HepG2 (cell line): ENCODE measurements around the gene TBC1D5.

Experiments
- ELF4 ChIP-seq: sonication (generic); formaldehyde crosslinking; IDR thresholded peaks from 2 replicates; pipeline ENCODE4 v1.5.0; 2020; ENCODE audit warnings: missing genetic modification reagents, mild to moderate bottlenecking, moderate library complexity, borderline replicate concordance
- ERF ChIP-seq: IDR thresholded peaks from 2 replicates; pipeline ENCODE4 v1.6.1; 2018; ENCODE audit warnings: missing biosample characterization, missing genetic modification reagents
- HNRNPH1 ChIP-seq: fragments of 200-400 bp; formaldehyde crosslinking; optimal IDR thresholded peaks from 2 replicates; pipeline ENCODE3; 2017; ENCODE audit warnings: mild to moderate bottlenecking, low read depth, low read length
- HNRNPL ChIP-seq: fragments of 200-400 bp; formaldehyde crosslinking; IDR thresholded peaks from 2 replicates; pipeline ENCODE4 v1.6.1; 2017; ENCODE audit warnings: mild to moderate bottlenecking, low read depth, low read length
- KDM3A ChIP-seq: IDR thresholded peaks from 2 replicates; pipeline ENCODE4 v1.6.1; 2018; ENCODE audit warnings: low read depth, missing compliant biosample characterization
- SMC3 ChIP-seq: IDR thresholded peaks from 2 replicates; pipeline ENCODE4 v1.6.1; 2011; ENCODE audit warnings: low read length, improper control_type of control experiment
- SUZ12 ChIP-seq: fragments of 150-350 bp; IDR thresholded peaks from 2 replicates; pipeline ENCODE4 v1.6.1; 2014; ENCODE audit warnings: low read depth, low read length
- ZNF510 ChIP-seq: sonication (generic); formaldehyde crosslinking; IDR thresholded peaks from 2 replicates; pipeline ENCODE4 v1.4.0; 2020; ENCODE audit warnings: low read depth, mild to moderate bottlenecking, missing genetic modification reagents
- TF ChIP-seq, protein P1 (sequence below): sonication (generic); formaldehyde crosslinking; IDR thresholded peaks from 2 replicates; pipeline ENCODE4 v1.5.1; 2020; ENCODE audit warnings: mild to moderate bottlenecking, missing genetic modification reagents
- TF ChIP-seq, protein P2 (sequence below): sonication (generic); formaldehyde crosslinking; IDR thresholded peaks from 2 replicates; pipeline ENCODE4 v1.4.0; 2020; ENCODE audit warnings: missing genetic modification reagents
- TF ChIP-seq, protein P3 (sequence below): sonication (generic); formaldehyde crosslinking; IDR thresholded peaks from 2 replicates; pipeline ENCODE4 v1.5.1; 2020; ENCODE audit warnings: mild to moderate bottlenecking, missing genetic modification reagents, moderate library complexity
- TF ChIP-seq, protein P4 (sequence below): IDR thresholded peaks from 2 replicates; pipeline ENCODE4 v1.6.1; 2016; ENCODE audit warnings: low read depth, control low read depth
- TF ChIP-seq, protein P5 (sequence below): sonication (generic); formaldehyde crosslinking; IDR thresholded peaks from 2 replicates; pipeline ENCODE4 v1.5.0; 2020; ENCODE audit warnings: mild to moderate bottlenecking, missing genetic modification reagents, moderate library complexity
- TF ChIP-seq, protein P6 (sequence below), 2 experiments: fragments of 450-650 bp in 1 of 2; sonication (generic) in 1 of 2; formaldehyde crosslinking; IDR thresholded peaks; 2 replicates each; pipeline versions ENCODE4 v1.5.0 to v1.8.0; 2020 to 2022; ENCODE audit warnings: mild to moderate bottlenecking in 1 of 2, missing genetic modification reagents in 1 of 2

DNA sequence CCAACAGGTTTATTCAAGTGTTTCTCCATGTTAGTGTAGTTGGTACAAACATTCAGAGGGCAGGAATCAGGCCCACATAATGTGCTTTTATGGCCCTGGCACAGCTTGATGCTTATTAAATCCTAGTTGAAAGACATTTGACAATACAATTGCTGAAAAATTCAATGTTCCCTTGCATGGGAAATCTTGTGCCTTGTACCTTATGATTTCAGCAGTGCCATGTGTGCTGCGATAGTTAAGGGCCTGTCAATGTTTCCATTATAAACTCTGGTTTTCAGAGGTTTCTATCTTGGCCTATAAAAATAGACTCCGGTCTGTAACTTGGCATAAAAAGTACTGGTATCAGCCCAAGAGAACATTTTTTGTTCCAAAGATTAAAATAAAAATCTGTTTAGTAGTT is 207.2 kb downstream of the TBC1D5 start:
- TF ChIP-seq ERF (CRISPR knock-in tag) (no peak), SUZ12 (no peak), KDM3A (CRISPR knock-in tag) (no peak), HNRNPL (no peak), SMC3 (no peak), ELF4 (CRISPR knock-in tag) (no peak), ZNF510 (CRISPR knock-in tag) (no peak), HNRNPH1 (no peak)
- TF ChIP-seq, protein P1, sequence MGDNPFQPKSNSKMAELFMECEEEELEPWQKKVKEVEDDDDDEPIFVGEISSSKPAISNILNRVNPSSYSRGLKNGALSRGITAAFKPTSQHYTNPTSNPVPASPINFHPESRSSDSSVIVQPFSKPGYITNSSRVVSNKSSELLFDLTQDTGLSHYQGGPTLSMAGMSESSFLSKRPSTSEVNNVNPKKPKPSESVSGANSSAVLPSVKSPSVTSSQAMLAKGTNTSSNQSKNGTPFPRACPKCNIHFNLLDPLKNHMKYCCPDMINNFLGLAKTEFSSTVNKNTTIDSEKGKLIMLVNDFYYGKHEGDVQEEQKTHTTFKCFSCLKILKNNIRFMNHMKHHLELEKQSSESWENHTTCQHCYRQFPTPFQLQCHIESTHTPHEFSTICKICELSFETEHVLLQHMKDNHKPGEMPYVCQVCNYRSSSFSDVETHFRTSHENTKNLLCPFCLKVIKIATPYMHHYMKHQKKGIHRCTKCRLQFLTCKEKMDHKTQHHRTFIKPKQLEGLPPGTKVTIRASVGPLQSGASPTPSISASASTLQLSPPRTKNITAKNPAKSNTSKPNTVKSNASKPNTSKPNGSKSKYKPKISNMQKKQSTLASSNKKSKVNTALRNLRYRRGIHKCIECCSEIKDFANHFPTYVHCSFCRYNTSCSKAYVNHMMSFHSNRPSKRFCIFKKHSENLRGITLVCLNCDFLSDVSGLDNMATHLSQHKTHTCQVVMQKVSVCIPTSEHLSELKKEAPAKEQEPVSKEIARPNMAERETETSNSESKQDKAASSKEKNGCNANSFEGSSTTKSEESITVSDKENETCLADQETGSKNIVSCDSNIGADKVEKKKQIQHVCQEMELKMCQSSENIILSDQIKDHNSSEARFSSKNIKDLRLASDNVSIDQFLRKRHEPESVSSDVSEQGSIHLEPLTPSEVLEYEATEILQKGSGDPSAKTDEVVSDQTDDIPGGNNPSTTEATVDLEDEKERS (CRISPR knock-in tag) = no peak
- TF ChIP-seq, protein P2, sequence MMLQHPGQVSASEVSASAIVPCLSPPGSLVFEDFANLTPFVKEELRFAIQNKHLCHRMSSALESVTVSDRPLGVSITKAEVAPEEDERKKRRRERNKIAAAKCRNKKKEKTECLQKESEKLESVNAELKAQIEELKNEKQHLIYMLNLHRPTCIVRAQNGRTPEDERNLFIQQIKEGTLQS (CRISPR knock-in tag) = no peak
- TF ChIP-seq, protein P3, sequence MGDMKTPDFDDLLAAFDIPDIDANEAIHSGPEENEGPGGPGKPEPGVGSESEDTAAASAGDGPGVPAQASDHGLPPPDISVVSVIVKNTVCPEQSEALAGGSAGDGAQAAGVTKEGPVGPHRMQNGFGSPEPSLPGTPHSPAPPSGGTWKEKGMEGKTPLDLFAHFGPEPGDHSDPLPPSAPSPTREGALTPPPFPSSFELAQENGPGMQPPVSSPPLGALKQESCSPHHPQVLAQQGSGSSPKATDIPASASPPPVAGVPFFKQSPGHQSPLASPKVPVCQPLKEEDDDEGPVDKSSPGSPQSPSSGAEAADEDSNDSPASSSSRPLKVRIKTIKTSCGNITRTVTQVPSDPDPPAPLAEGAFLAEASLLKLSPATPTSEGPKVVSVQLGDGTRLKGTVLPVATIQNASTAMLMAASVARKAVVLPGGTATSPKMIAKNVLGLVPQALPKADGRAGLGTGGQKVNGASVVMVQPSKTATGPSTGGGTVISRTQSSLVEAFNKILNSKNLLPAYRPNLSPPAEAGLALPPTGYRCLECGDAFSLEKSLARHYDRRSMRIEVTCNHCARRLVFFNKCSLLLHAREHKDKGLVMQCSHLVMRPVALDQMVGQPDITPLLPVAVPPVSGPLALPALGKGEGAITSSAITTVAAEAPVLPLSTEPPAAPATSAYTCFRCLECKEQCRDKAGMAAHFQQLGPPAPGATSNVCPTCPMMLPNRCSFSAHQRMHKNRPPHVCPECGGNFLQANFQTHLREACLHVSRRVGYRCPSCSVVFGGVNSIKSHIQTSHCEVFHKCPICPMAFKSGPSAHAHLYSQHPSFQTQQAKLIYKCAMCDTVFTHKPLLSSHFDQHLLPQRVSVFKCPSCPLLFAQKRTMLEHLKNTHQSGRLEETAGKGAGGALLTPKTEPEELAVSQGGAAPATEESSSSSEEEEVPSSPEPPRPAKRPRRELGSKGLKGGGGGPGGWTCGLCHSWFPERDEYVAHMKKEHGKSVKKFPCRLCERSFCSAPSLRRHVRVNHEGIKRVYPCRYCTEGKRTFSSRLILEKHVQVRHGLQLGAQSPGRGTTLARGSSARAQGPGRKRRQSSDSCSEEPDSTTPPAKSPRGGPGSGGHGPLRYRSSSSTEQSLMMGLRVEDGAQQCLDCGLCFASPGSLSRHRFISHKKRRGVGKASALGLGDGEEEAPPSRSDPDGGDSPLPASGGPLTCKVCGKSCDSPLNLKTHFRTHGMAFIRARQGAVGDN (CRISPR knock-in tag) = no peak
- TF ChIP-seq, protein P4, sequence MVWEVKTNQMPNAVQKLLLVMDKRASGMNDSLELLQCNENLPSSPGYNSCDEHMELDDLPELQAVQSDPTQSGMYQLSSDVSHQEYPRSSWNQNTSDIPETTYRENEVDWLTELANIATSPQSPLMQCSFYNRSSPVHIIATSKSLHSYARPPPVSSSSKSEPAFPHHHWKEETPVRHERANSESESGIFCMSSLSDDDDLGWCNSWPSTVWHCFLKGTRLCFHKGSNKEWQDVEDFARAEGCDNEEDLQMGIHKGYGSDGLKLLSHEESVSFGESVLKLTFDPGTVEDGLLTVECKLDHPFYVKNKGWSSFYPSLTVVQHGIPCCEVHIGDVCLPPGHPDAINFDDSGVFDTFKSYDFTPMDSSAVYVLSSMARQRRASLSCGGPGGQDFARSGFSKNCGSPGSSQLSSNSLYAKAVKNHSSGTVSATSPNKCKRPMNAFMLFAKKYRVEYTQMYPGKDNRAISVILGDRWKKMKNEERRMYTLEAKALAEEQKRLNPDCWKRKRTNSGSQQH (CRISPR knock-in tag) = no peak
- TF ChIP-seq, protein P5, sequence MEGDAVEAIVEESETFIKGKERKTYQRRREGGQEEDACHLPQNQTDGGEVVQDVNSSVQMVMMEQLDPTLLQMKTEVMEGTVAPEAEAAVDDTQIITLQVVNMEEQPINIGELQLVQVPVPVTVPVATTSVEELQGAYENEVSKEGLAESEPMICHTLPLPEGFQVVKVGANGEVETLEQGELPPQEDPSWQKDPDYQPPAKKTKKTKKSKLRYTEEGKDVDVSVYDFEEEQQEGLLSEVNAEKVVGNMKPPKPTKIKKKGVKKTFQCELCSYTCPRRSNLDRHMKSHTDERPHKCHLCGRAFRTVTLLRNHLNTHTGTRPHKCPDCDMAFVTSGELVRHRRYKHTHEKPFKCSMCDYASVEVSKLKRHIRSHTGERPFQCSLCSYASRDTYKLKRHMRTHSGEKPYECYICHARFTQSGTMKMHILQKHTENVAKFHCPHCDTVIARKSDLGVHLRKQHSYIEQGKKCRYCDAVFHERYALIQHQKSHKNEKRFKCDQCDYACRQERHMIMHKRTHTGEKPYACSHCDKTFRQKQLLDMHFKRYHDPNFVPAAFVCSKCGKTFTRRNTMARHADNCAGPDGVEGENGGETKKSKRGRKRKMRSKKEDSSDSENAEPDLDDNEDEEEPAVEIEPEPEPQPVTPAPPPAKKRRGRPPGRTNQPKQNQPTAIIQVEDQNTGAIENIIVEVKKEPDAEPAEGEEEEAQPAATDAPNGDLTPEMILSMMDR (CRISPR knock-in tag) = no peak
- TF ChIP-seq, protein P6, sequence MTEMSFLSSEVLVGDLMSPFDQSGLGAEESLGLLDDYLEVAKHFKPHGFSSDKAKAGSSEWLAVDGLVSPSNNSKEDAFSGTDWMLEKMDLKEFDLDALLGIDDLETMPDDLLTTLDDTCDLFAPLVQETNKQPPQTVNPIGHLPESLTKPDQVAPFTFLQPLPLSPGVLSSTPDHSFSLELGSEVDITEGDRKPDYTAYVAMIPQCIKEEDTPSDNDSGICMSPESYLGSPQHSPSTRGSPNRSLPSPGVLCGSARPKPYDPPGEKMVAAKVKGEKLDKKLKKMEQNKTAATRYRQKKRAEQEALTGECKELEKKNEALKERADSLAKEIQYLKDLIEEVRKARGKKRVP (CRISPR knock-in tag; IDR thresholded peaks at IDR 0.05) = no peak
